OCI-LY1 (cell line): ENCODE data around the gene MAP7.

Experiments
- H2AFZ ChIP-seq: fragments of 200-600 bp; sonication (generic), shearing (Covaris generic); 2 replicates; pipeline ENCODE4 v1.6.0; 2014; ENCODE audit warnings: antibody characterized with exemption, mild to moderate bottlenecking, low read length
- H3F3A ChIP-seq: fragments of 200-600 bp; sonication (generic), shearing (Covaris generic); 2 replicates; pipeline ENCODE4 v1.6.0; 2014; ENCODE audit warnings: mild to moderate bottlenecking, antibody characterized with exemption, low read length, moderate library complexity; ENCODE audit not compliant: insufficient read depth
- H3K27ac ChIP-seq: fragments of 200-600 bp; sonication (generic); 2 replicates; pipeline ENCODE4 v1.5.1; 2014; ENCODE audit warnings: low read length, mixed run types, mild to moderate bottlenecking, low read depth; ENCODE audit not compliant: poor library complexity, severe bottlenecking
- H3K27me3 ChIP-seq: fragments of 200-600 bp; sonication (generic); 2 replicates; pipeline ENCODE4 v1.6.0; 2014; ENCODE audit warnings: antibody characterized with exemption, mild to moderate bottlenecking, low read length, moderate library complexity; ENCODE audit not compliant: insufficient read depth
- H3K36me3 ChIP-seq: fragments of 200-600 bp; sonication (generic); 2 replicates; pipeline ENCODE4 v1.6.1; 2014; ENCODE audit warnings: mild to moderate bottlenecking, antibody characterized with exemption, low read length, moderate library complexity, mixed read lengths; ENCODE audit not compliant: insufficient read depth
- H3K4me1 ChIP-seq: fragments of 200-600 bp; sonication (generic); 2 replicates; pipeline ENCODE4 v1.5.1; 2014; ENCODE audit warnings: mild to moderate bottlenecking, low read length, moderate library complexity; ENCODE audit not compliant: insufficient read depth, severe bottlenecking
- H3K4me2 ChIP-seq: fragments of 200-600 bp; sonication (generic), shearing (Covaris generic); 2 replicates; pipeline ENCODE4 v1.6.1; 2014; ENCODE audit warnings: low read length
- H3K4me3 ChIP-seq: fragments of 200-600 bp; sonication (generic); 2 replicates; pipeline ENCODE4 v1.5.1; 2014; ENCODE audit warnings: low read length, low read depth, mild to moderate bottlenecking, mixed read lengths; ENCODE audit not compliant: poor library complexity, severe bottlenecking
- H3K79me2 ChIP-seq: fragments of 200-600 bp; shearing (Covaris generic); 2 replicates; pipeline ENCODE4 v1.6.1; 2016; ENCODE audit warnings: mixed run types, low read length, mixed read lengths; ENCODE audit not compliant: insufficient read depth
- H3K9ac ChIP-seq: fragments of 200-600 bp; sonication (generic), shearing (Covaris generic); 2 replicates; pipeline ENCODE4 v1.6.1; 2014; ENCODE audit warnings: mild to moderate bottlenecking, low read length, mixed read lengths
- H3K9me2 ChIP-seq: fragments of 200-600 bp; sonication (generic), shearing (Covaris generic); 2 replicates; pipeline ENCODE4 v1.6.1; 2014; ENCODE audit warnings: low read depth, mild to moderate bottlenecking, low read length, mixed read lengths
- H3K9me3 ChIP-seq: fragments of 200-600 bp; shearing (Covaris generic); 2 replicates; pipeline ENCODE4 v1.6.1; 2014; ENCODE audit warnings: low read length, mixed read lengths
- H4K20me1 ChIP-seq: fragments of 200-600 bp; sonication (generic), shearing (Covaris generic); 2 replicates; pipeline ENCODE4 v1.6.0; 2016; ENCODE audit warnings: mild to moderate bottlenecking, low read length; ENCODE audit not compliant: insufficient read depth
- CTCF ChIP-seq: fragments of 200-600 bp; sonication (generic), shearing (Covaris generic); IDR thresholded peaks from 2 replicates; pipeline ENCODE4 v1.5.1; 2017; ENCODE audit warnings: mild to moderate bottlenecking, antibody characterized with exemption, low read length, moderate library complexity, mixed read lengths
- EZH2 ChIP-seq: fragments of 200-600 bp; sonication (generic), shearing (Covaris generic); IDR thresholded peaks from 2 replicates; pipeline ENCODE4 v1.8.0; 2017; ENCODE audit warnings: borderline replicate concordance, mixed run types, mild to moderate bottlenecking, antibody characterized with exemption, low read length, moderate library complexity, mixed read lengths

Gene MAP7

GRCh38 chr6:136550045-136550329 is 235 bp downstream of the MAP7 start:
- TF ChIP-seq CTCF (no peak), EZH2 (no peak)
- H2AFZ ChIP-seq, result 0 out of 2 replicates have a peak overlapping the region, but pooled peaks have one; percentile 90
- no peaks in the 10 kb centered on the region for H3K36me3 ChIP-seq
- no peaks in the 10 kb centered on the region for H3K27me3 ChIP-seq
- H3F3A ChIP-seq, result no peaks in the 10 kb centered on the region
- peak overlapping the region; percentile 90 for H3K4me2 ChIP-seq
- H3K9me3 ChIP-seq, result no peaks in the 10 kb centered on the region
- H4K20me1 ChIP-seq, result no peaks in the 10 kb centered on the region
- peak overlapping the region; percentile 59; the same call in 1 of the 2 replicates for H3K9ac ChIP-seq
- no peaks in the 10 kb centered on the region for H3K79me2 ChIP-seq
- H3K27ac ChIP-seq, result no peak overlapping the region
- H3K4me1 ChIP-seq, result peaks cover 8% of the 10 kb centered on the region
- H3K9me2 ChIP-seq, result no peaks in the 10 kb centered on the region
- H3K4me3 ChIP-seq, result peak overlapping the region; percentile 76

- Histone ChIP-seq H3K9me3 (no peaks in the 10 kb centered on the region), H2AFZ (0 out of 2 replicates have a peak overlapping the region, but pooled peaks have one; percentile 90), H3F3A (no peaks in the 10 kb centered on the region), H3K4me3 (peak overlapping the region; percentile 76), H3K36me3 (no peaks in the 10 kb centered on the region), H3K27ac (no peak overlapping the region), H4K20me1 (no peaks in the 10 kb centered on the region), H3K9ac (peak overlapping the region; percentile 59; the same call in 1 of the 2 replicates), H3K4me1 (peaks cover 8% of the 10 kb centered on the region), H3K27me3 (no peaks in the 10 kb centered on the region), H3K4me2 (peak overlapping the region; percentile 90), H3K9me2 (no peaks in the 10 kb centered on the region), H3K79me2 (no peaks in the 10 kb centered on the region)
- TF ChIP-seq CTCF (no peak), EZH2 (no peak)
These were observed 750 bp downstream of the MAP7 start for GRCh38 chr6:136549300-136550044.

- Histone ChIP-seq H3K4me1 (peaks cover 8% of the 10 kb centered on the region), H3K27me3 (no peaks in the 10 kb centered on the region), H3K4me3 (no peak overlapping the region), H3K9me2 (no peaks in the 10 kb centered on the region), H3K27ac (no peak overlapping the region), H3K36me3 (no peaks in the 10 kb centered on the region), H3K4me2 (no peak overlapping the region), H3F3A (no peaks in the 10 kb centered on the region), H3K9me3 (no peaks in the 10 kb centered on the region), H2AFZ (no peak overlapping the region), H3K9ac (no peak overlapping the region), H3K79me2 (no peaks in the 10 kb centered on the region), H4K20me1 (no peaks in the 10 kb centered on the region)
- TF ChIP-seq CTCF (no peak), EZH2 (no peak)
These were observed 1.5 kb downstream of the MAP7 start for GRCh38 chr6:136548582-136549299.
